HepG2 (cell line): ENCODE results near the gene KRT6C. TPM values are rescaled to one million over a fixed set of nuclear protein-coding genes. Genes with fewer than 3 reads are reported as not detected.

ENCODE experiments used
- ATAC-seq: fragments of 200-7000 bp; cut with Tn5 transposase; 3 replicates; pipeline ENCODE4 v1.9.1; 2020; ENCODE audit warnings: mild to moderate bottlenecking, moderate library complexity
- BruUV-seq: library from RNA; stranded (reverse); fragments of 400-500 nt; replicated peaks from 2 replicates; lab custom pipeline; 2021; lab: Mats Ljungman, UMichigan
- CTCF ChIA-PET: fragments of 300-600 bp; formaldehyde crosslinking; extraction: SDS; loops from one replicate; lab custom pipeline; 2021; ENCODE audit warnings: low total read pairs, inconsistent platforms, low intra/inter-chr PET ratio; lab: Yijun Ruan, JAX
- POLR2A ChIA-PET: fragments of 350-600 bp; sonication (Branson Sonifier 250); formaldehyde crosslinking; loops from one replicate; lab custom pipeline; 2020; ENCODE audit warnings: antibody characterized with exemption, inconsistent platforms; lab: Yijun Ruan, JAX
- DNase-seq: peaks from one replicate; pipeline ENCODE4 v3.0.0-alpha.2; 2015; ENCODE audit warnings: low spot score
- FAIRE-seq: peaks from 3 replicates; lab custom pipeline; 2011; peaks lifted over from hg19 to GRCh38; lab: Jason Lieb, UNC
- H2AFZ ChIP-seq: one replicate; pipeline ENCODE4 v1.6.1; 2011; ENCODE audit warnings: low read length, inconsistent platforms
- H3K27ac ChIP-seq: fragments of 300-600 bp; 3 replicates; pipeline ENCODE4 v1.8.0; 2011; ENCODE audit warnings: mixed run types, mild to moderate bottlenecking, mixed read lengths, low read length, inconsistent platforms; ENCODE audit not compliant: insufficient read depth; ENCODE audit errors: extremely low read length
- H3K27me3 ChIP-seq, 2 experiments: fragments of 200-600 bp in 1 of 2; 2 replicates in 1 of 2; 3 replicates in 1 of 2; pipeline versions ENCODE4 v1.6.0 to v1.8.0; 2011; ENCODE audit warnings: low read length in 2 of 2, mild to moderate bottlenecking in 2 of 2, moderate library complexity in 2 of 2, inconsistent platforms in 1 of 2; ENCODE audit not compliant: insufficient read depth in 2 of 2, control insufficient read depth in 1 of 2
- H3K36me3 ChIP-seq, 2 experiments: fragments of 200-600 bp in 1 of 2; replicated peaks in 1 of 2; 2 replicates in 1 of 2; 3 replicates in 1 of 2; pipeline versions ENCODE4 v1.5.1 to v1.8.0; 2011; ENCODE audit warnings: low read length in 2 of 2, inconsistent platforms in 1 of 2; ENCODE audit not compliant: insufficient read depth in 2 of 2, control insufficient read depth in 1 of 2
- H3K4me1 ChIP-seq: 2 replicates; pipeline ENCODE4 v1.5.1; 2012; ENCODE audit warnings: low read length, inconsistent platforms; ENCODE audit not compliant: insufficient read depth
- H3K4me2 ChIP-seq: 2 replicates; pipeline ENCODE4 v1.6.0; 2011; ENCODE audit warnings: low read depth, low read length, inconsistent platforms
- H3K4me3 ChIP-seq, 3 experiments: fragments of 200-600 bp in 1 of 3; sonication (generic), shearing (Covaris generic) in 1 of 3; replicated peaks in 1 of 3; 2 replicates each; pipeline ENCODE4 v1.5.1; 2011 to 2016; ENCODE audit warnings: low read length in 3 of 3, inconsistent platforms in 2 of 3, low read depth in 2 of 3, mild to moderate bottlenecking in 2 of 3, control low read depth in 1 of 3, mixed read lengths in 1 of 3; ENCODE audit not compliant: insufficient read depth in 1 of 3
- H3K79me2 ChIP-seq: one replicate; pipeline ENCODE4 v1.6.1; 2011; ENCODE audit warnings: low read length, inconsistent platforms; ENCODE audit not compliant: insufficient read depth
- H3K9ac ChIP-seq: 2 replicates; pipeline ENCODE4 v1.6.0; 2011; ENCODE audit warnings: mild to moderate bottlenecking, low read depth, low read length, inconsistent platforms; ENCODE audit not compliant: insufficient read depth
- H3K9me3 ChIP-seq: 2 replicates; pipeline ENCODE4 v1.5.1; 2012; ENCODE audit warnings: mild to moderate bottlenecking, low read length
- H4K20me1 ChIP-seq: 2 replicates; pipeline ENCODE4 v1.6.0; 2011; ENCODE audit warnings: inconsistent platforms, mild to moderate bottlenecking, low read length, moderate library complexity; ENCODE audit not compliant: insufficient read depth
- GMEB1 ChIP-seq: sonication (generic); formaldehyde crosslinking; IDR thresholded peaks from 2 replicates; pipeline ENCODE4 v1.5.1; 2020; ENCODE audit warnings: missing genetic modification reagents, mild to moderate bottlenecking, borderline replicate concordance
- PHF21A ChIP-seq: sonication (generic); formaldehyde crosslinking; IDR thresholded peaks from 2 replicates; pipeline ENCODE4 v1.5.0; 2020; ENCODE audit warnings: mild to moderate bottlenecking, missing genetic modification reagents
- SPEN ChIP-seq: sonication (generic); formaldehyde crosslinking; IDR thresholded peaks from 2 replicates; pipeline ENCODE4 v1.5.1; 2020; ENCODE audit warnings: low read depth, mild to moderate bottlenecking, missing genetic modification reagents
- ZNF318 ChIP-seq: sonication (generic); formaldehyde crosslinking; IDR thresholded peaks from 2 replicates; pipeline ENCODE4 v1.4.0; 2020; ENCODE audit warnings: mild to moderate bottlenecking, missing genetic modification reagents
- ZNF543 ChIP-seq: sonication (generic); formaldehyde crosslinking; IDR thresholded peaks from 2 replicates; pipeline ENCODE4 v1.4.0; 2020; ENCODE audit warnings: mild to moderate bottlenecking, missing genetic modification reagents
- WGBS: methylation state at CpG from one replicate; pipeline ENCODE4 v1.1.6; 2017; ENCODE audit warnings: low lambda C conversion rate; 5-methylcytosine and 5-hydroxymethylcytosine counted together
- in situ Hi-C: cut with HindIII; loops from 2 replicates; pipeline ENCODE4 v1.10.0; 2017; ENCODE audit warnings: low pct_unique_long_range_greater_than_20kb; ENCODE audit not compliant: extremely low pct_ligation_motif_present
- intact Hi-C: fragments of 100-400 bp; cut with micrococcal nuclease; formaldehyde crosslinking; loops from one replicate; pipeline ENCODE4 v1.10.0; 2022; ENCODE audit not compliant: unreplicated experiment
- polyA plus RNA-seq, 8 experiments: library from polyadenylated mRNA; depleted of rRNA in 3 of 8; stranded (reverse) in 7 of 8; unstranded in 1 of 8; fragments of >200 nt; fragmentation: Illumina TruSeq in 4 of 8; extraction: Trizol in 4 of 8; gene quantifications; 2 replicates each; pipeline versions ENCODE4 v1.2.1 to v1.2.3, GENCODE V29; 2011 to 2016; ENCODE audit warnings: low read depth in 4 of 8, missing spikeins in 1 of 8, mixed read lengths in 1 of 8; ENCODE audit not compliant: insufficient read depth in 1 of 8
- total RNA-seq, 5 experiments: library from RNA; depleted of rRNA; stranded (reverse); fragments of >200 nt; fragmentation: Illumina TruSeq; extraction: Trizol; gene quantifications; 2 replicates each; pipeline ENCODE4 v1.2.3, GENCODE V29; 2016; ENCODE audit warnings: low read depth in 1 of 5
- TF ChIP-seq, protein P1 (sequence below): sonication (generic); formaldehyde crosslinking; IDR thresholded peaks from 2 replicates; pipeline ENCODE4 v1.5.1; 2020; ENCODE audit warnings: missing genetic modification reagents, mild to moderate bottlenecking, borderline replicate concordance
- TF ChIP-seq, protein P2 (sequence below): sonication (generic); formaldehyde crosslinking; IDR thresholded peaks from 2 replicates; pipeline ENCODE4 v1.4.0; 2020; ENCODE audit warnings: low read depth, missing genetic modification reagents

Gene KRT6C
- total and polyA plus RNA-seq, 2 of the 13 experiments (the other 11 are each of a cell fraction or from before 2014, with no cell fraction given) = 0.03 TPM; not detected in 1

- no peak overlapping the region for H3K4me2 ChIP-seq
- in situ Hi-C loops = no loop called here
- FAIRE-seq = no peak
- TF ChIP-seq, protein P1, sequence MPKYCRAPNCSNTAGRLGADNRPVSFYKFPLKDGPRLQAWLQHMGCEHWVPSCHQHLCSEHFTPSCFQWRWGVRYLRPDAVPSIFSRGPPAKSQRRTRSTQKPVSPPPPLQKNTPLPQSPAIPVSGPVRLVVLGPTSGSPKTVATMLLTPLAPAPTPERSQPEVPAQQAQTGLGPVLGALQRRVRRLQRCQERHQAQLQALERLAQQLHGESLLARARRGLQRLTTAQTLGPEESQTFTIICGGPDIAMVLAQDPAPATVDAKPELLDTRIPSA (CRISPR knock-in tag) = no peak
- TF ChIP-seq, protein P2, sequence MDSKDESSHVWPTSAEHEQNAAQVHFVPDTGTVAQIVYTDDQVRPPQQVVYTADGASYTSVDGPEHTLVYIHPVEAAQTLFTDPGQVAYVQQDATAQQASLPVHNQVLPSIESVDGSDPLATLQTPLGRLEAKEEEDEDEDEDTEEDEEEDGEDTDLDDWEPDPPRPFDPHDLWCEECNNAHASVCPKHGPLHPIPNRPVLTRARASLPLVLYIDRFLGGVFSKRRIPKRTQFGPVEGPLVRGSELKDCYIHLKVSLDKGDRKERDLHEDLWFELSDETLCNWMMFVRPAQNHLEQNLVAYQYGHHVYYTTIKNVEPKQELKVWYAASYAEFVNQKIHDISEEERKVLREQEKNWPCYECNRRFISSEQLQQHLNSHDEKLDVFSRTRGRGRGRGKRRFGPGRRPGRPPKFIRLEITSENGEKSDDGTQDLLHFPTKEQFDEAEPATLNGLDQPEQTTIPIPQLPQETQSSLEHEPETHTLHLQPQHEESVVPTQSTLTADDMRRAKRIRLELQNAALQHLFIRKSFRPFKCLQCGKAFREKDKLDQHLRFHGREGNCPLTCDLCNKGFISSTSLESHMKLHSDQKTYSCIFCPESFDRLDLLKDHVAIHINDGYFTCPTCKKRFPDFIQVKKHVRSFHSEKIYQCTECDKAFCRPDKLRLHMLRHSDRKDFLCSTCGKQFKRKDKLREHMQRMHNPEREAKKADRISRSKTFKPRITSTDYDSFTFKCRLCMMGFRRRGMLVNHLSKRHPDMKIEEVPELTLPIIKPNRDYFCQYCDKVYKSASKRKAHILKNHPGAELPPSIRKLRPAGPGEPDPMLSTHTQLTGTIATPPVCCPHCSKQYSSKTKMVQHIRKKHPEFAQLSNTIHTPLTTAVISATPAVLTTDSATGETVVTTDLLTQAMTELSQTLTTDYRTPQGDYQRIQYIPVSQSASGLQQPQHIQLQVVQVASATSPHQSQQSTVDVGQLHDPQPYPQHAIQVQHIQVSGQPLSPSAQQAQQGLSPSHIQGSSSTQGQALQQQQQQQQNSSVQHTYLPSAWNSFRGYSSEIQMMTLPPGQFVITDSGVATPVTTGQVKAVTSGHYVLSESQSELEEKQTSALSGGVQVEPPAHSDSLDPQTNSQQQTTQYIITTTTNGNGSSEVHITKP = no peak
- no peak for TF ChIP-seq GMEB1 (CRISPR knock-in tag)
- no peak for TF ChIP-seq PHF21A (CRISPR knock-in tag)
- no peak for TF ChIP-seq SPEN (CRISPR knock-in tag)
- TF ChIP-seq ZNF543 (CRISPR knock-in tag) = no peak
- no peak for TF ChIP-seq ZNF318
These were observed 48.9 kb upstream of the KRT6C start for GRCh38 chr12:52522346-52523011.

More at GRCh38 chr12:52522346-52523011, 48.9 kb upstream of the KRT6C start:
- no peak overlapping the region for H3K9ac ChIP-seq
- H3K4me1 ChIP-seq = no peaks in the 10 kb centered on the region
- DNase-seq (no peak), ATAC-seq (no peak)
- no peak overlapping the region for H3K27ac ChIP-seq
- 5% methylated on average over 4 of the region's 10 CpGs for WGBS
- ChIA-PET CTCF (no interaction called here), POLR2A (no interaction called here)
- H4K20me1 ChIP-seq = no peaks in the 10 kb centered on the region
- no peaks in the 10 kb centered on the region for H3K36me3 ChIP-seq
- no TSS peak for BruUV-seq
- no peak overlapping the region for H3K4me3 ChIP-seq
- peaks cover 4 to 8% of the 10 kb centered on the region in 2 experiments; a peak in 2 of 5 replicates for H3K27me3 ChIP-seq
- intact Hi-C loops = no loop called here
- no peaks in the 10 kb centered on the region for H3K9me3 ChIP-seq
- H3K79me2 ChIP-seq = no peaks in the 10 kb centered on the region
- no peak overlapping the region for H2AFZ ChIP-seq
